C1 segment of cervical spinal cord (tissue), 14 donors: ENCODE data around the gene EXD2.
"Not testable (repeated sequence)": the region's sequence is repeated elsewhere in the genome, so short reads cannot be mapped to it uniquely, and the experiment has no call there.

ENCODE experiments used
- DNase-seq, 14 donors: peaks; one replicate each; lab custom pipeline; 2025; lab: John Stamatoyannopoulos, UW

EXD2 gene

DNA sequence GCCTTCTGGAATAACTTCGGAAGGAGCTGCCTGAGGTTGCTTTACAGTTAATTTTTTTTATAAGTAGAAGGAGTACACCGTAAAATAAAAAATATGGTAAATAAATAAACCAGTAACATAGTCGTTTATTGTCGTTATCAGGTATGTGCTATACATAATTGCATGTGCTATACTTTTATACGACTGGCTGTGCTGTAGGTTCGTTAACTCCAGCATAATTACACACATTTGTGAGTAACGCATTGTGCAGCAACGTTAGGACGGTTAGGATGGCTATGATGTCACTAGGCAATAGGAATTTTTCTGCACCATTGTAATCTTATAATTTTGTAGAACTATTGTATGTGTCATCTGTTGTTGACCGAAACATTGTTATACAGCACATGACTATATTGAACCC, 8.5 kb downstream of the EXD2 start:
- DNase-seq = no peak

DNA sequence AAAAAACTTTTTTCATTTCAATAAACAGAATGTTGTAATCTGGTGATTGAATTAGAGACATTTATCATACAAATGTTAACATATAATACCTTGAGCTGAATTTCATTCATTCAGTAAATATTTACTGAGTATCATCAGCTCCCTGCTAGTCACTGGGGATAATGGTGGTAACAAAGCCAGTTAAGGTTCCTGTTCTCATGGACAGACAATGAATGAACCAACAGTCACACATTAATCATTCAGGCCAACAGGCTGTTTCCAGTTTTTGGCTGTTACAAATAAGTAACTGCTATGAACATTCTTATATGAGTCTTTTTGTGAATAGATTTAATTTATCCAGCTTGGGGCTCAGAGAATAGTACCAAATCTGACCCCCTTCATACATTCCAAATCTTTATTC, 13.5 kb downstream of the EXD2 start:
- DNase-seq = no peak

DNA sequence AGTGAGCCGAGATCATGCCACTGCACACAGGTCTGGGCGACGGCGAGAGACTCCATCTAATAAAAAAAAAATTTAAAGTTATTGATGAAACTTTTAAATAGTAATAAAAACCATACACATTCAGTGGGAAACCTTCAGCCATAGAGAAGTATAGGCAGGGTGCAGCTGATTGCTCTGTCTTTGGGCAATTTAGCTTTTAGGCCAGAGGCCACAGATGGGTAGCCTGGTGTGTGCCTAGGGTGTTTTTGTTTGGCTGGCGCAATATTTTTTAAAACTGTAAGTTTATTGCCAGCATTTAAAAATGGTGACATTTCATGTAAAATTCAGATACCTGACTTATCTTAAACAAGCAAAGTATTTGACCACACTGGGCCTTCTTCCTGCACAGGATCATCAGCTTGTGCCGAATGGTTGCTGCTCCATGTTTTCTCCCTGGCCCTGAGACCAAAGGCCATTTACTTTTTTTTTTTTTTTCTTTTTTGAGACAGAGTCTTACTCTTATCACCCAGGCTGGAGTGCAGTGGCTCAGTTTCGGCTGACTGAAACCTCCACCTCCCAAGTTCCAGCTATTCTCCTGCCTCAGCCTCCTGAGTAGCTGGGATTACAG, 16.2 kb downstream of the EXD2 start:
- no peak for DNase-seq

DNA sequence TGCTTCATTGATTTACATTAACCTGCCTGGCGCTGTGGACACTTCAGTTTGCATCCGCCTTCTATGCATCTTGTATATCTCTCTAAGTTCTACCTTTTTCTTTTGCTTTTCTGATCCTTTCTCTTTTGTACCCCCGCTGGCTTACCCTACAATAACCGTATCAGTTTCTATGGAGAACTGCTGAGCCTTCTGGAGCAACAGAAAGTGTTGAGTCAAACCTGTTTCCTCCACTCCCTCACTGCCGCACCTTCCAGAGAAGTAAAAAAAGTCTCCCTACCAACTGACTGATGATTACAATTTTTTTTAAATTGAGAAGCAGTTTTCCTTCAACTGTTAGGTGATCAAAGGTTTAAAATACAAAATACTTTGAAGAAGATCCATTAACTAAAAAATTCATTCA, 17.4 kb downstream of the EXD2 start:
- no peak for DNase-seq

DNA sequence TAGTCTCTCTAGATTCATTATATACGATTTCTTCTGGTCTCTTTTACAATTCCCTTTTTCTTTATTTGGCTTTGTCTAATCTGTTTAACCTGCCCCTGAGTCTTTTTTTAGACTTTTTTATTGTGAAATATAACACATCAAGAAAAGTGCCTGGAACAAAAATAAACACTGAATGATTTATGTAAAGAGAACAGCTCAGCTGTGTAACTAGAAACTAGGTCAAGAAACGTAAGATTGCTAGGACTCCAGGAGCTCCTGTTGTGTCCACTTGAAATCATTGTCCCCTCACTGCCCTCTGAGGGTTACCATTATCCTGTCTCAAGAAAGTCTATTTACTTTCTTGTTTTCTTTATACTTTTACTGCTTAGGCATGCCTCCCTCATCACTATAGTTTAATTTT, 23.1 kb downstream of the EXD2 start:
- no peak for DNase-seq

DNA sequence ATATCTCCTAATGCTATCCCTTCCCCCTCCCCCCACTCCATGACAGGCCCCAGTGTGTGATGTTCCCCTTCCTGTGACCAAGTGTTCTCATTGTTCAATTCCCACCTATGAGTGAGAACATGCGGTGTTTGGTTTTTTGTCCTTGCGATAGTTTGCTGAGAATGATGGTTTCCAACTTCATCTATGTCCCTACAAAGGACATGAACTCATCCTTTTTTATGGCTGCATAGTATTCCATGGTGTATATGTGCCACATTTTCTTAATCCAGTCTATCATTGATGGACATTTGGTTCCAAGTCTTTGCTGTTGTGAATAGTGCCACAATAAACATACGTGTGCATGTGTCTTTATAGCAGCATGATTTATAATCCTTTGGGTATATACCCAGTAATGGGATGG, 26.4 kb downstream of the EXD2 start:
- DNase-seq = not testable (repeated sequence)

DNA sequence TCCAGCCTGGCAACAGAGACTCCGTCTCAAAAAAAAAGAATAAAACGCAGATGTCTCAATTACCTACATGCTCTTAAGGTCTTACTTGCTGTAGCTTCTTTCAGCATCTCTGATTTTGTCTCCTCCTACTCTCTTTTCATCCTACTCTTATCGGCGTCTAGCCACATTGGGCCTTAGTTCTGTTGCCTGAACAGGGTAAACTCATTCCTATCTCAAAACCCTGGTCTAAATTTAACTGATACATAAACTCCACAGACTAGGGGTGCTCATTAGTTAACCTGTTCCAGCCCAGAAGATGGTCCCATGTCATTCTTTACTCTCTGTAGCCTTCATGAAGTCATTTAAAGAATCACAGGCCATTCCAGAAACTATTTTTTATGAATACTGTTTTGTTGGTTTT, 33.6 kb downstream of the EXD2 start:
- DNase-seq = no peak

DNA sequence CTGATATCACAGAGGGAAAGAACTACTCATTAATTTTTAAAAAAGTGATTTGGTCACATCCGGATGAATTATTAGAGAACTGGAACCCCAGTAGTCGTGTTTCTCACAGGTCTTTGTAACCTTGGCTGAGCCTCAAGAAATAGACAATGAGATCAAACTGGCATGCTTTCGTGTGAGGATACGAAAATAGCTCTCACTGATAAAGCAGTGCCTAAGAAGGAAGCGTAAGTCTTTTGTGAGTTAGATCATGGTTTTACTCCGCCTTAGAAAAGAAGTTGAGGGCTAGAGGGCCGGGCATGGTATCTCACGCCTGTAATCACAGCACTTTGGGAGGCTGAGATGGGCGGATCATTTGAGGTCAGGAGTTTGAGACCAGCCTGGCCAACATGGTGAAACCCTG, 34.9 kb downstream of the EXD2 start:
- no peak for DNase-seq

DNA sequence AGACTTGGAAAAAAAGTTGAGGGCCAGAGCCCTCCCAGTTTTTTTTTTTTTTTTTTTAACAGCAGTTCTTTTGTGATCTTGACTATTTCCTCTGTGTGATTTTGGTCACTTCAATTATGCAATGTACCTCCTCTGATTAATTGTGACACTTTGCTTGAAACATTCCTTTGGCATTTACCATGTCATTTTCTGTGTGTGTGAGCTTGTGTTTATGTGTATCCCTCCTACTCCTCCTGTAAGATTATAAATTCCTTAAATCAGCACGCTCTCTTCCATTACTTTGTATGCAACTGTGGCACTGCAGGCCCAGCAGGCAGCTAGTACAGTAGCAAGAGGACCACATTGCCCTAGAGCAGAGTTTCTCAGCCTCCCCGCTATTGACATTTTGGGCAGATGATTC, 35.4 kb downstream of the EXD2 start:
- no peak for DNase-seq

DNA sequence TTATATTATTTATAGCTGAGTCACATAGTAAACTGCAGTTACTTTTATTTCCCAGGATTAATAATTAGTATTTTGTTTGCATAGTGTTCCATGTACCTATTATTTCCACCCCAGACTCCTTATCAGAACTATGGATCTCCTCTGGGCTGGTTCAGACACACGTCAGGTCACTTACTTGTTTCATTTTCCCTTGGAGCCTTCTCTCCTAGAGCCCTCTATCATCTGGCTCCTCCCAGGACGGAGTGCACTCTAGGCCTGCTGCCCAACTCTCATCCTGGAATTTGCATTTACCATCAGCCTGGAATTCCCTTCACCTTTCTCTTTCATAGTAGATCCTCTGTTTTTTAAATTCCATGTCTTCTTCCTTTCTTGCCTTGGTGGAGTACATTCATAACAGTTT, 40.2 kb downstream of the EXD2 start:
- no peak for DNase-seq

DNA sequence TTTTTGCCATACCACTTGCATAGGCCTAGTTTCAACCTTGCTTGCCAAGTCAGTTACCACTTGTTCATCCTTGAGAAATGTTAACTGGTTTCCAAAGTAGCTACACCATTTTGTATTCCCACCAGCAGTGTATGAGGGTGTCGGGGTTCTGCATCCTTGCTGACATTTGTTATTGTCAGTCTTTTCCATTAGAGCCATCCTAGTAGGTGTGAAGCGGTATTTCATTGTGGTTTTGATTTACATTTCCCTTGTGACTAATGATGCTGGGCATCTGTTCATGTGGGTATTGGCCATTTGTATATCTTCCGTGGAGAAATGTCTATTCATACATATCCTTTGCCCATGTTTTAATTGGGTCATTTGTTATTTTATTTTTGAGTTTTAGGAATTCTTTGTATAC, 41.1 kb downstream of the EXD2 start:
- DNase-seq = no peak

DNA sequence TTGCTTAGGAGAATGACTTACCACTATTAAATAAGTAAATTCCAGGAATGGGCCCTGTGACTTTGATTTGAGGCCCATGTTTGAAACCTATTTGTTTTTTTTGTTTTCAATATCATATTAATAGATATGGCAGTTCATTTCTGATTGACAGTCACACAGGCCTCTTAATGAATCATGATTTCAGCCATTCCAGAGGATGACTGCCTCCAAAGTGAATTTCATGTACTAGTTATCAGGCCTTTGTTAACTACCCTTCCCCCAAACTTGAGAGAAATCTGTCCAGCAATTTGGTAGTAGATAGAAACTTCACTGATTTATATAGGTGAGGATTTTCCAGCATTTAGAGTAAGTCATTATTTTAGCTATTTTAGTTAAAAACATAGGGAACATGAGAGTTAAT, 42.8 kb downstream of the EXD2 start:
- DNase-seq = no peak

DNA sequence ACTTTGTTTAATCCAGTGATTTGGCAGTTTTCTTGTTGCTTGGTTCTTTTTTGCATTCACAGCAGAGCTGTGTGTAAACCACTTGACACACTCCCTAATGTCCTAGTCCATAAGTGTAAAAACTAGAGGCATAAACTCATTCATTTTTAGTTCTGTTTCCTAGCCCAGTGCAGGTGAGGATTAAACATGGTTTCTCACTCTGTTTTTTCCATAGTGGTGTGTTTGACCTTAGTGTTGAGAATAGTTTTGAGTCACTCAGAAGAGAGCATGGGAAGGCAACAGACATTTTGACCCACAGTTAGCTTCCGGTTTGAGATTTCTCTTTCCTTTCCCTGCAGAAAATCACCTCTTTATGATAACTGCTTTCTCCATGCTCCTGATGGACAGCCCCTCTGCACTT, 44.4 kb downstream of the EXD2 start:
- DNase-seq = no peak

DNA sequence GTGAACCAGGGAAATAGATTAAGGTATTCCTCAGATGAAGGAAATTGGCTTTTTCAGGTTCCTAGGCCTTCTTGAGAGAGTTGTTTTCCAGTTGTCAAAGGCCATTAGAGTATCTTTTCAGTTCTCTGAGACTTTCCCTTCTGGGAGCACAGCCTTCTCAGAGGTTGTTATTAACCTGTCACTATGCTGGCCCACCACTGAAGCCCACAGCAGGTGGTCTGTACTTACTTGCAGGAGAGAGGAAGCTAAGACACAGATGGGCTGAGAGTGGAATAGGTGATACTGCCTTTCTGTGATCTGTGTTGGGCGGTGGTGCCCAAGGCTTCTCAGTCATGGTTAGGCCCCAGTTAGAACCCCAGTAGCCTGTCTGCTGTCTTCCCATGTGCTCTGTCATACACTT, 45.8 kb downstream of the EXD2 start:
- DNase-seq = no peak

DNA sequence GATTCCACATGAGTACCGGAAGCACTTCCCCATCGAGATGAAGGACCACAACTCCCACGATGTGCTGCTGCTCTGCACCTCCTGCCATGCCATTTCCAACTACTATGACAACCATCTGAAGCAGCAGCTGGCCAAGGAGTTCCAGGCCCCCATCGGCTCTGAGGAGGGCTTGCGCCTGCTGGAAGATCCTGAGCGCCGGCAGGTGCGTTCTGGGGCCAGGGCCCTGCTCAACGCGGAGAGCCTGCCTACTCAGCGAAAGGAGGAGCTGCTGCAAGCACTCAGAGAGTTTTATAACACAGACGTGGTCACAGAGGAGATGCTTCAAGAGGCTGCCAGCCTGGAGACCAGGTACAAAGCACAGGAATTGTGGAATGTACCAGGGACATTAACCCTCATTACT, 46.3 kb downstream of the EXD2 start:
- no peak for DNase-seq

DNA sequence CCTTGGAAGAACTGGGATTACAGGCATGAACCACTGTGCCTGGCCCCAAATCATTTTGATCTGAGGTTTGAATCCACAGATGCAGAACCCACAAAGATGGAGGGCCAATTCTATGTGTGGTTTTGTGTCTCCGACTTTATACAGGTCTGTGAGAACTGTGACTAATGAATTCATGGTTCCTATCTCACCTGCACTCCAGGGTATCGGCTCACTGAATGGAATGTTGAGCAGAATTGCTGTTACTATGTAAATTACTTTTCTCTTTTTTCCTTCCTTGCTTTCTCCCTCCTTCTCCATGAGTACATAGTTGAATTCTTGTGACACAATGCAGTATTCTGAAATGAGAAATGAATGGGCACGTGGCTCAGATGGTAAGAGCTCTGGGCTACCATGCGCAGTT, 47.6 kb downstream of the EXD2 start:
- no peak for DNase-seq

DNA sequence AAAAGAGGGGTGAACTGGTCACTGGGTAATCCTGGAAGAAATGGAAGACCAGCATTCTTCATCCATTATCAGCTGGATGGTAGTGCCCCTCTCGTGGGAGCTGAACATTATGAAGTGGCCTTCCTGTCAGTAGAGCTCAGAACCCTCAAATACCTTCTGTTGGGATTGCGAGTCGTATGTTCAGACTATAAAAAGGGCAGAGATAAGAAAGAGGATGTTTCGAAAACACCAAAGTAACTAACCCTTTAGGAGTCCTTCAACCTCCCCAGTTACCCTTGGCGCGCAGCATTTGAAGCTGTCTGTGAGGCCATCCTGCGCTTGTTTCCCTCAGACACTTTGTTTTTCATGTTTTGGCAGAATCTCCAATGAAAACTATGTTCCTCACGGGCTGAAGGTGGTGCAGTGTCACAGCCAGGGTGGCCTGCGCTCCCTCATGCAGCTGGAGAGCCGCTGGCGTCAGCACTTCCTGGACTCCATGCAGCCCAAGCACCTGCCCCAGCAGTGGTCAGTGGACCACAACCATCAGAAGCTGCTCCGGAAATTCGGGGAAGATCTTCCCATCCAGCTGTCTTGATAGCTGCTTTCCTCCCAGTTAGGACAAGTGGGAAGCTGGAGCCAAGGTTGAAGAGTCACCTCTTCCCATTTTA, 49.4 kb downstream of the EXD2 start:
- DNase-seq = no peak

DNA sequence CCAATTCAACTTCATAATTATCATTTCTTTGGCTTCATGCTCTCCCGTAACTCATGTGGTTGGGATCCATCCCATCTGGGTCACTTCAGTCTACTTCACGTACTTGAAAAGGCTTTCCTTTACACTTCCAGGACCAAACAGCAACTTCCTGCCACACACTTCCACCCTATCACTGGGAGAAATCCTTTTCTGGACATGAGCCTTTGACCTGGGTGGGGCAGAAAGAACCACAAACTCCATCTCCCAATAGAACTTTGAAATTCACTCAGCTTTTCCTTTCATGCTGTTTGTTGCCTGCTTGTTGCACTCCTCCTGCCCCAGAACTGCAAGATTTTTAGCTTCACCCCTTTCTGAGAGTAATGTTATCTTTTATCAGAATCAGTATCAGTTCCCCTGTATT, 50.3 kb downstream of the EXD2 start:
- no peak for DNase-seq

DNA sequence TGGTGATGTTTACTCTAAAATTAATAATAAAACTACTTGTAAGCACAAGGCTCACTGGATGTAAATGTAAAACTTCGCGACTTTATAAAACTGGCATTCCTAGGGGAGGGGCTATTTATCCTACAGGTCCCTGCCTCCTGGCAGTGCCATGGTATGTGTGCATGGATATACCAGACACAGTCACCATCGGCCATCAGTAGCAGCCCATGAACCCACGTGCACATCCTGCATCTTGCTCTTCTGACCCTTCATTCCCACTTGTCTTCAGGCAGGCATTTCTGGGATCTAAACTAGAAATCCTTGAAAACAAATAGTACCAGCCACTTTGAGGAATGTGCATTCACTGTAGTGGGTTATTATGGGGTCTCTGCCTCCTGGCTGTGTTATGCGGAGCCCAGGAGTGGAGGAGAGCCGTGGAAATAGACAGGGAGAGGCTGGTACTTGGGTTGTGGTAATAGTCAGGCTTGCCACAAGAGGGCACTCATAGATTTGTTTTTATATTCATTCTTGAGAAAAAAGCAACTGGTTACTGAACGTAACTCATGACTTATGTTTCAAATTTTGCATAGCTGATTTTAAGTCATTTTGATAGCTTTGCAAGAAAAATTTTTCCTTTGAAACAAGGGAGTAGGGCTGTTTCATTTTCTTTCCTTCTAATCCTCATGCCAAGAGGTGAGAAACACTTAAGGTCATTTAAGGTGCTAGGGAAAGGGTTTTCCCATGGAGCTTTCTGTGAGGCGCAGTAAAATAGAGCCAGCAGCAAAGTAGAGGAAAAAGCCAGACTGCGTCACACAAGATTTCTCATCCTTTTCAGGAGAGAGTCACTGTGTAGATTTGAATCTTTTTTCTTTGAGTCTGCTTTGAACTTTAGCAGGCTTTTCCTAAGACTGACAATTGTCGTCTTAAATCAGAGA, 51.3 kb downstream of the EXD2 start:
- DNase-seq = peak in 4 of 14 donors; percentile 14 to 43 (median 20)

DNA sequence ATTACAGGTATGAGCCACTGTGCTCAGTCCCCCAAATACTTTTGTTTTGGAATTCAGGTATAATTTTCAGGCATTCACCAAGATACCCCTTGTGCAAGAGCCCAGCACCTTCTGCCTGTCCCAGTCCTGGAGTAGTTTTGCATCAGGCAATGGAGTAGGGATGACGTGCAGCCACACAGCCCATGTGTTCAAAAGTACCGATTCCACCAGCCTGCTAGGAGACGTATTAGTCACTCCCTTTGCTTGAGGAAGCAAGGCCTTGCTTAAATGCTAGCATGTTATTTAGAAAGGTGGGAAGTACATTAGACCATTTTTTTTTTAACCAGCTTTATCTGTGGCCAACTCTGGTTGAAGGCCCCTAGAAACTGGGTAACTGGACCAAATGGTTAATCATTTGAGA, 53.6 kb downstream of the EXD2 start:
- DNase-seq = no peak

DNA sequence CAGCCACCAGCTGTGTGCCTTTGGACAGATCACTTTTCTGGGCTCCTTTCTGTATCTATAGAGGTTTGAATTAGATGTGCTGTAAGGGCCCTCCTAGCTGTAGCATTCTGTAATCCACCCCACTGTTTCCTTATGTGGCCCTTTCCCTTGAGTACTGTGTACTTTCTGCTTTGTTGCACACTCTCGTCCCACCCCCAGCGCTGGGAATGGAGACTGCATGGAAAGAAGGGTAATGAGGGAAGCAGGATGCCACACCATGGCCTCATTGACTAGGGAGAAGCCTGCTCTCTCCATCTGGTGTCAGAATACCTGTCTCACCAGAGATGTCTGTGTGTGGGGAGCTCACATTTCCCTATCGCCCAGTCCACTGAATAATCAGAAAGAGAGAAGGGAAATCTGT, 55.0 kb downstream of the EXD2 start:
- no peak for DNase-seq

DNA sequence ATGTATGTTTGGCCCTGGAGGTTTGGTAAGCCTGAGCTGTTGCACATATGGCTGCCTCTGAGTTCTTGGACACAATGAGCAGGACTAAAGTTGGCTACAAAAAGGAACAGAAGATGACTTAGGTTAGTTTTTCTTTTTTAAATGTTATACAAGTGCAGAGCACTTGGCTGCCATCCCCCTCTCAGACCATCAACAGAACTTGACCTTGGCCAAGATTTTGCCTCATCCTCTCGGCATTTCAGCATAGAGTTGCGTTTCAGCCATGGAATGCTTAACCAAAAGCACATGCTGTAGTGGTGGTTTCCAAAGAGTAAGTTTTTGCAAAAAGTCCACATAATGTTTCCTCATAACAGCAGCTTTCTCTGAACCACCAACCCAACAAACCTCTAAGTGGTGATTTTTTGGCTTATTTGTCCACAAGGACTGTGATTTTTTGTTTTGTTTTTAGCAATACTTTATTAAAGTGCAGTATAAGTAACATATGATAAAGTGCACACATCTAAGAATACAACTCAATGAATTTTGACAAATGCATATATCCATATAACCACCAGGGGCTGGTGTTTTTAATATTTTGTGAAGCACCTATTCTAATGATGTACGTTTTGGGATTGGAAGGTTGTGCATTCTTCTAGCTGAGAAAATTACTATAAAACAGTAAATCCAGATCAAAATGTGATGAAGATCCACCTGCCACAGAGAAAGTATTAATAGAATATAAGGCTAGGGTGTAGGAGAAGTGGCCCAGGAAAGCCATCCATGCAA, 56.6 kb downstream of the EXD2 start:
- no peak for DNase-seq
